GM19043 (cell line): ENCODE measurements around the gene EXOC1.

ENCODE experiments used
- ATAC-seq: cut with Tn5 transposase; IDR thresholded peaks from one replicate; pipeline ENCODE4 v1.9.1; 2021; ENCODE audit warnings: low read depth; ENCODE audit not compliant: unreplicated experiment

Gene EXOC1

GRCh38 chr4:55948726-55949481 is 95.5 kb downstream of the EXOC1 start, which contains the start of gene CEP135:
CEP135 (plus strand) TSS chr4:55948945; CDS start chr4:55952131, 3,186 bp downstream.
- peak; percentile 71 for ATAC-seq

- no peak for ATAC-seq
These were observed 96.0 kb downstream of the EXOC1 start for GRCh38 chr4:55949482-55949802.

- no peak for ATAC-seq
These were observed 97.9 kb downstream of the EXOC1 start for GRCh38 chr4:55951191-55951922.
